Activated T-cell treated with anti-CD3 and anti-CD28 coated beads for 1 hour (primary cell): ENCODE data around the gene PGF.
A peak's percentile ranks its signal among the peaks of the same experiment; 100 is the strongest.

ENCODE experiments used
- DNase-seq: peaks from one replicate; pipeline ENCODE4 v3.0.0-alpha.2; 2020; ENCODE audit warnings: low read depth

Gene PGF

GRCh38 chr14:74918380-74918779, 37.0 kb downstream of the PGF start:
- no peak for DNase-seq

- no peak for DNase-seq
These were observed 37.7 kb downstream of the PGF start for GRCh38 chr14:74917646-74918081.

GRCh38 chr14:74917178-74917543, 38.2 kb downstream of the PGF start:
- DNase-seq: no peak

- DNase-seq: no peak
These were observed 39.6 kb downstream of the PGF start for GRCh38 chr14:74915826-74916225.

- no peak for DNase-seq
These were observed 40.0 kb downstream of the PGF start for GRCh38 chr14:74915426-74915825.

- DNase-seq: no peak
These were observed 41.3 kb downstream of the PGF start for GRCh38 chr14:74913986-74914573.

GRCh38 chr14:74913393-74913910, 41.9 kb downstream of the PGF start:
- no peak for DNase-seq

GRCh38 chr14:74912801-74913200, 42.6 kb downstream of the PGF start:
- DNase-seq: no peak

- no peak for DNase-seq
These were observed 43.3 kb downstream of the PGF start for GRCh38 chr14:74912111-74912510.

GRCh38 chr14:74911704-74912103, 43.7 kb downstream of the PGF start:
- no peak for DNase-seq

GRCh38 chr14:74911221-74911620, 44.2 kb downstream of the PGF start:
- DNase-seq: no peak

GRCh38 chr14:74910556-74910955, 44.8 kb downstream of the PGF start:
- no peak for DNase-seq

- no peak for DNase-seq
These were observed 45.5 kb downstream of the PGF start for GRCh38 chr14:74909911-74910310.

- DNase-seq: no peak
These were observed 45.9 kb downstream of the PGF start for GRCh38 chr14:74909501-74909900.

- no peak for DNase-seq
These were observed 46.5 kb downstream of the PGF start for GRCh38 chr14:74908861-74909341.

- no peak for DNase-seq
These were observed 47.7 kb downstream of the PGF start for GRCh38 chr14:74907744-74908143.

- no peak for DNase-seq
These were observed 48.4 kb downstream of the PGF start for GRCh38 chr14:74906925-74907521.

GRCh38 chr14:74905595-74906142, 49.7 kb downstream of the PGF start:
- DNase-seq: peak; percentile 82

GRCh38 chr14:74904635-74905503, 50.5 kb downstream of the PGF start:
- DNase-seq: no peak

GRCh38 chr14:74902941-74903705, 52.3 kb downstream of the PGF start:
- DNase-seq: no peak

- no peak for DNase-seq
These were observed 56.7 kb downstream of the PGF start for GRCh38 chr14:74898694-74899093.

GRCh38 chr14:74898083-74898482, 57.3 kb downstream of the PGF start:
- no peak for DNase-seq
